Vagina (tissue), 2 donors: Measurements from ENCODE around the gene MYRF. TPM values are rescaled to one million over a fixed set of nuclear protein-coding genes. Genes with fewer than 3 reads are reported as not detected.

Experiments
- DNase-seq, 2 donors: peaks; one replicate each; pipeline ENCODE4 v3.0.0-alpha.2; 2017; ENCODE audit errors: extremely low spot score in 2 of 2
- H3K27ac ChIP-seq: fragments of 200-600 bp; sonication (generic); one replicate; pipeline ENCODE4 v1.5.1; 2019
- H3K27me3 ChIP-seq: fragments of 200-600 bp; sonication (generic); one replicate; pipeline ENCODE4 v1.5.1; 2019
- H3K36me3 ChIP-seq, 2 donors: fragments of 200-600 bp; sonication (generic); one replicate each; pipeline ENCODE4 v1.5.1; 2017 to 2019
- H3K4me1 ChIP-seq: fragments of 200-600 bp; sonication (generic); one replicate; pipeline ENCODE4 v1.5.1; 2019
- H3K4me3 ChIP-seq, 2 donors: fragments of 200-600 bp; sonication (generic); 1 replicate in 1 of 2; 2 replicates in 1 of 2; pipeline ENCODE4 v1.5.1; 2016 to 2019
- H3K9me3 ChIP-seq: fragments of 200-600 bp; sonication (generic); one replicate; pipeline ENCODE4 v1.5.1; 2019
- POLR2A ChIP-seq, 2 donors: fragments of 450-650 bp; IDR thresholded peaks; one replicate each; pipeline ENCODE4 v1.6.1; 2017; ENCODE audit warnings: antibody characterized with exemption in 2 of 2, mild to moderate bottlenecking in 2 of 2, moderate library complexity in 2 of 2
- POLR2AphosphoS5 ChIP-seq, 2 donors: sonication (generic); formaldehyde crosslinking; IDR thresholded peaks; one replicate each; pipeline ENCODE4 v1.9.0; 2017; ENCODE audit warnings: antibody characterized with exemption in 2 of 2, mild to moderate bottlenecking in 2 of 2, low read depth in 1 of 2; ENCODE audit not compliant: insufficient read depth in 1 of 2
- intact Hi-C: fragments of 100-400 bp; cut with DNase I; formaldehyde crosslinking; loops from one replicate; pipeline ENCODE4 v1.15.1; 2023
- total RNA-seq: library from RNA; depleted of rRNA; stranded (reverse); fragments of >200 nt; gene quantifications from one replicate; pipeline ENCODE4 v1.2.3, GENCODE V29; 2016
- TF ChIP-seq, protein P1 (sequence below), 3 experiments: fragments of 450-650 bp in 2 of 3; fragments of 200-600 bp in 1 of 3; sonication (generic) in 1 of 3; IDR thresholded peaks; one replicate each; pipeline ENCODE4 v1.5.1; 2017 to 2019; ENCODE audit warnings: antibody characterized with exemption in 3 of 3, mild to moderate bottlenecking in 2 of 3, moderate library complexity in 2 of 3

MYRF gene
- total RNA-seq, 1 donor from 2014 or later, result 0.25 TPM

DNA sequence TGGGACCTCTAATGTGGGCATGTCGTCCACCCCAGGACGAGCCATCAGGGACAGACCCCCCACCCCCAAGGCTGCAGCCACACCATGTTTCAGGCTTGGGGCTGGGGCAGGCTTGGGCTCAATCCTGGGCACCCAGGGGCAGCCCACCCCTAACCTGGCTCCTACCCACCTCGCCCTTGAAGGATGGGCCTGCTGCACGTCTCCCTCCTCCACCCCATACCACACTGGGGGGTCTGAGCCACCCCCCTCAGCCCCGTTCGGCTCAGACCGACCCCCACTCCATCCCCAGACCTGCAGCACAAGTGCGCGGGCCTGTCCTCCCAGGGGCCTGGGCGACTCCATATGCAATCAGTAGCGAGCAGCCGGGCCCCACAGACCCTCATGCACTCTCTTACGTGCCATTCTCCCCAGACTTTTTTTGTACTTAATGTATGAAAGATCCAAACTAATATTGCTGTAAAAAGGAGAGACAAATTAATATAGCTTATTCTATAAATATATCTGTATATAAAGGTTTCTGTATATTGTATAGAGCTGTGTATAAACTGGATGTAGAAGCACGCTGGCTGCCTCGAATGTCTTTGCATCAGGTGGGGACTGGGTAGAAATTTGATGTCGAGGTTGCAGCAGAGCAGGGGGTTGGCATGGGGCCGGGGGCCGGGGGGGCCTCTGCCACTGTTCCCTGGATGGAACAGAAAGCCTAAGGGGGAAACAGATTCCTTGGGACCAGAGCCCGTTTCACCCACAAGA, 5.8 kb upstream of the MYRF start:
- no peak for DNase-seq
- Histone ChIP-seq H3K27ac (no peak overlapping the region), H3K27me3 (no peaks in the 10 kb centered on the region), H3K9me3 (no peaks in the 10 kb centered on the region), H3K4me1 (peaks cover 4% of the 10 kb centered on the region), H3K4me3 (no peak overlapping the region), H3K36me3 (no peaks in the 10 kb centered on the region)
- intact Hi-C loops, result no loop called here
- TF ChIP-seq POLR2A (IDR thresholded peaks at IDR 0.05) (no peak), POLR2AphosphoS5 (IDR thresholded peaks at IDR 0.05; ENCODE audit: insufficient read depth in 1 of 2, low read depth in 1 of 2) (no peak)
- TF ChIP-seq, protein P1, sequence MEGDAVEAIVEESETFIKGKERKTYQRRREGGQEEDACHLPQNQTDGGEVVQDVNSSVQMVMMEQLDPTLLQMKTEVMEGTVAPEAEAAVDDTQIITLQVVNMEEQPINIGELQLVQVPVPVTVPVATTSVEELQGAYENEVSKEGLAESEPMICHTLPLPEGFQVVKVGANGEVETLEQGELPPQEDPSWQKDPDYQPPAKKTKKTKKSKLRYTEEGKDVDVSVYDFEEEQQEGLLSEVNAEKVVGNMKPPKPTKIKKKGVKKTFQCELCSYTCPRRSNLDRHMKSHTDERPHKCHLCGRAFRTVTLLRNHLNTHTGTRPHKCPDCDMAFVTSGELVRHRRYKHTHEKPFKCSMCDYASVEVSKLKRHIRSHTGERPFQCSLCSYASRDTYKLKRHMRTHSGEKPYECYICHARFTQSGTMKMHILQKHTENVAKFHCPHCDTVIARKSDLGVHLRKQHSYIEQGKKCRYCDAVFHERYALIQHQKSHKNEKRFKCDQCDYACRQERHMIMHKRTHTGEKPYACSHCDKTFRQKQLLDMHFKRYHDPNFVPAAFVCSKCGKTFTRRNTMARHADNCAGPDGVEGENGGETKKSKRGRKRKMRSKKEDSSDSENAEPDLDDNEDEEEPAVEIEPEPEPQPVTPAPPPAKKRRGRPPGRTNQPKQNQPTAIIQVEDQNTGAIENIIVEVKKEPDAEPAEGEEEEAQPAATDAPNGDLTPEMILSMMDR (IDR thresholded peaks at IDR 0.05), result no peak

DNA sequence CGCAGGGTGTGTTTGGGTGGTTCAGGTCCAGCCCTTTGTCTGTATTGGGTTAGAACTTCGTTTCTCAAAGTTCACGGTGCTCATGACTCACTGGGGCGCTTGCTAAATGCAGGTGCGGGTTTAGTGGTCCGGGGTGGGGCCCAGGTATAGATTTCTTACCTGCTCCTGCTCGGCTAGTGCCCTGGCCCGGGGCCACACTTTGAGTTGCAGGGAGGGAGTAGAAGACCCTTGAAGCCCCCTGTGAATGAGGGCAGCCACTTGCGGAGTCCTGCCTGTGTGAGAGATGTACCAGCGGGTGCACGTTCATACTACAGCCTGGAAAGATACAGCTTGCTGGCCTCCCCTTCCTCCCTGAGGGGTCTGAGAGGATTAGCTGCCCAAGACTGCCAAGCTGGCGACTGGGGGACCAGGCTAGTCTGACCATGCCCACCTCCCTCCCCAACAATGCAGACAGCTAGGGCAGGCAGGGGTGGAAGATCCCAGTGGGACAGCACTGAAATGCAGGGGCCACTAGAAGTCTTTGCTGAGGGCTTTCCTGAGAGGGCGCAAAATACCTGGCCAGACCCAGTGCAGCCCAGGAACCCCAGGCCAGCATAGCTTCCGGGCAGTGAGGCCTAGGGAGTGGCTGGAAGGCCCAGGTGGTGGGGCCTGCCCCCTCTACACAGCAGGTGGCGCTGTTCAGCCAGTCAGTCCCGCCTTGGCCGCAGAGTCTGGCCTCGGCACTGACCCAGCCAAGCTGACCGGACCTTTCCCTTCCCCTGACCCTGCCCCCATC, 5.1 kb upstream of the MYRF start:
- TF ChIP-seq, protein P1 (IDR thresholded peaks at IDR 0.05), result peak; percentile 40 to 62 (median 58)
- TF ChIP-seq POLR2AphosphoS5 (IDR thresholded peaks at IDR 0.05; ENCODE audit: insufficient read depth in 1 of 2, low read depth in 1 of 2) (no peak), POLR2A (IDR thresholded peaks at IDR 0.05) (no peak)
- Histone ChIP-seq H3K4me3 (no peak overlapping the region), H3K27ac (no peak overlapping the region), H3K4me1 (peaks cover 10% of the 10 kb centered on the region), H3K9me3 (no peaks in the 10 kb centered on the region), H3K27me3 (no peaks in the 10 kb centered on the region), H3K36me3 (no peaks in the 10 kb centered on the region)
- DNase-seq, result no peak
- intact Hi-C loops, result no loop called here

- intact Hi-C loops, result no loop called here
- Histone ChIP-seq H3K9me3 (no peaks in the 10 kb centered on the region), H3K4me3 (no peak overlapping the region), H3K36me3 (no peaks in the 10 kb centered on the region), H3K27ac (no peak overlapping the region), H3K4me1 (peaks cover 10% of the 10 kb centered on the region), H3K27me3 (no peaks in the 10 kb centered on the region)
- DNase-seq, result no peak
- TF ChIP-seq, protein P1 (IDR thresholded peaks at IDR 0.05), result no peak
- no peak for TF ChIP-seq POLR2AphosphoS5 (IDR thresholded peaks at IDR 0.05; ENCODE audit: insufficient read depth in 1 of 2, low read depth in 1 of 2)
These were observed 4.5 kb upstream of the MYRF start for GRCh38 chr11:61747967-61748285.

- peaks cover 10% of the 10 kb centered on the region for H3K4me1 ChIP-seq
- intact Hi-C loops, result no loop called here
- no peak for TF ChIP-seq POLR2A (IDR thresholded peaks at IDR 0.05)
- no peak for TF ChIP-seq POLR2AphosphoS5 (IDR thresholded peaks at IDR 0.05; ENCODE audit: insufficient read depth in 1 of 2, low read depth in 1 of 2)
- TF ChIP-seq, protein P1 (IDR thresholded peaks at IDR 0.05), result no peak
- no peak overlapping the region for H3K4me3 ChIP-seq
- H3K36me3 ChIP-seq, result no peaks in the 10 kb centered on the region
- no peak overlapping the region for H3K27ac ChIP-seq
- no peaks in the 10 kb centered on the region for H3K9me3 ChIP-seq
- H3K27me3 ChIP-seq, result no peaks in the 10 kb centered on the region
- DNase-seq, result no peak
These were observed 2.7 kb upstream of the MYRF start for GRCh38 chr11:61749591-61750217.
